KMS-11 (cell line): ENCODE measurements around the gene TEX2.
"Not testable (repeated sequence)": the region's sequence is repeated elsewhere in the genome, so short reads cannot be mapped to it uniquely, and the experiment has no call there.

ENCODE experiments used
- H2AFZ ChIP-seq: fragments of 200-600 bp; sonication (generic); 2 replicates; pipeline ENCODE4 v1.6.1; 2016; ENCODE audit warnings: antibody characterized with exemption, mixed run types, low read depth
- H3K27ac ChIP-seq: fragments of 200-600 bp; sonication (generic); 2 replicates; pipeline ENCODE4 v1.6.1; 2016; ENCODE audit warnings: mild to moderate bottlenecking, mixed run types
- H3K27me3 ChIP-seq: fragments of 200-600 bp; sonication (generic); 2 replicates; pipeline ENCODE4 v1.6.1; 2017; ENCODE audit warnings: mild to moderate bottlenecking, low read depth, mixed run types, moderate library complexity; ENCODE audit not compliant: insufficient read depth
- H3K36me3 ChIP-seq: fragments of 200-600 bp; sonication (generic); 2 replicates; pipeline ENCODE4 v1.6.1; 2017; ENCODE audit warnings: mild to moderate bottlenecking, mixed run types; ENCODE audit not compliant: insufficient read depth
- H3K4me1 ChIP-seq: fragments of 200-600 bp; sonication (generic); 2 replicates; pipeline ENCODE4 v1.6.1; 2016; ENCODE audit warnings: mild to moderate bottlenecking, low read depth, mixed run types; ENCODE audit not compliant: poor library complexity, severe bottlenecking
- H3K4me2 ChIP-seq: fragments of 200-600 bp; sonication (generic); 2 replicates; pipeline ENCODE4 v1.7.0; 2016; ENCODE audit warnings: mild to moderate bottlenecking, mixed run types
- H3K4me3 ChIP-seq: fragments of 200-600 bp; sonication (generic); IDR thresholded peaks from 2 replicates; pipeline ENCODE4 v1.6.1; 2017; ENCODE audit warnings: low read depth, low read length, mixed read lengths; ENCODE audit not compliant: insufficient read depth
- H3K79me2 ChIP-seq: fragments of 200-600 bp; sonication (generic); 2 replicates; pipeline ENCODE4 v1.6.1; 2016; ENCODE audit warnings: low read depth, mixed run types; ENCODE audit not compliant: insufficient read depth
- H3K9ac ChIP-seq: fragments of 200-600 bp; sonication (generic); 2 replicates; pipeline ENCODE4 v1.6.1; 2016; ENCODE audit warnings: mild to moderate bottlenecking, mixed run types
- H4K20me1 ChIP-seq: fragments of 200-600 bp; sonication (generic); 2 replicates; pipeline ENCODE4 v1.6.1; 2016; ENCODE audit warnings: mild to moderate bottlenecking, mixed run types; ENCODE audit not compliant: insufficient read depth
- TF ChIP-seq, protein P1 (sequence below): fragments of 200-600 bp; sonication (generic); conservative IDR thresholded peaks from 2 replicates; pipeline ENCODE4 v1.6.1; 2017; ENCODE audit warnings: low read depth, mild to moderate bottlenecking, antibody characterized with exemption, low read length, moderate library complexity, mixed read lengths

TEX2 gene

DNA sequence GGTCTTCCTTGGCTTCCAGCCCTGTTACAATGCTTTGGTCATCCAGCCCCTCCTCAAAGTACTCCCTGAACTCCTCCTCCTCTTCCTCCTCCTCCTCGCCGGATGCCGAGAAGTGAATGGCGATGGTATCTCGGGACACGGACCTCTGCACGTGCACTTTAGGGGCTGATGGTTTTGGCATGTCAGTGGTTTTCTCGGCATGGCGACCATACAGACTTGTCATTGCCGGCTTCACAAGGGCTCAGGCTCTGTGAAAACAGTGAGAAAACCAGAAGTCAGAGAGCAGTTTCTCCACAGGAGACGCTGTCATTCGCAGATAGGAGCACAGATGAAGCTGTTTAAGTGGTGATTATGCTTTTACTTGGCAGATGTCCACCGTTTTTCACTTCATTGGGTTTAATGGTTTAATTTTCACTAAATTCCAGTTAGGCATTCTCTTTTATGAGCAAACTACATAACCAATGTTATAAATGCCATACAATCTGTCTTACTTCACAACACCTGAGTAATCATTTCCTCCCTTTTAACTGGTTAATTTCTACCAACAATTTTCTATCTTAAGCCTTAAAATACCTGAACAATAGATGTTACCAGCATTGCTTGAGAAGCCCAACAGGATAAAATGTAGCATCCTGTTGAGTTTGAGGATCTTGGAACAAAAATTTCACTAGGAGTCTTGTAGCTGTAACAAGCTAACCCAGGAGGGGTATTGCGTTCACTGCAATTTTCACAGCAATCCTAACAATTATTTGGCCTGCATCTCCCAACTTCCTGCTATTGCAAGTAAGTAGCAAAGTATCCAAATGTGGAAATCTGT lies 48.9 kb downstream of the TEX2 start:
- Histone ChIP-seq H3K4me1 (no peaks in the 10 kb centered on the region), H3K9ac (no peak overlapping the region), H3K36me3 (no peaks in the 10 kb centered on the region; the same call in 1 of the 2 replicates), H2AFZ (no peak overlapping the region), H3K79me2 (no peaks in the 10 kb centered on the region; the same call in none of the 2 replicates), H3K27ac (no peak overlapping the region), H4K20me1 (no peaks in the 10 kb centered on the region), H3K4me3 (no peak overlapping the region), H3K4me2 (no peak overlapping the region), H3K27me3 (no peaks in the 10 kb centered on the region)
- TF ChIP-seq, protein P1, sequence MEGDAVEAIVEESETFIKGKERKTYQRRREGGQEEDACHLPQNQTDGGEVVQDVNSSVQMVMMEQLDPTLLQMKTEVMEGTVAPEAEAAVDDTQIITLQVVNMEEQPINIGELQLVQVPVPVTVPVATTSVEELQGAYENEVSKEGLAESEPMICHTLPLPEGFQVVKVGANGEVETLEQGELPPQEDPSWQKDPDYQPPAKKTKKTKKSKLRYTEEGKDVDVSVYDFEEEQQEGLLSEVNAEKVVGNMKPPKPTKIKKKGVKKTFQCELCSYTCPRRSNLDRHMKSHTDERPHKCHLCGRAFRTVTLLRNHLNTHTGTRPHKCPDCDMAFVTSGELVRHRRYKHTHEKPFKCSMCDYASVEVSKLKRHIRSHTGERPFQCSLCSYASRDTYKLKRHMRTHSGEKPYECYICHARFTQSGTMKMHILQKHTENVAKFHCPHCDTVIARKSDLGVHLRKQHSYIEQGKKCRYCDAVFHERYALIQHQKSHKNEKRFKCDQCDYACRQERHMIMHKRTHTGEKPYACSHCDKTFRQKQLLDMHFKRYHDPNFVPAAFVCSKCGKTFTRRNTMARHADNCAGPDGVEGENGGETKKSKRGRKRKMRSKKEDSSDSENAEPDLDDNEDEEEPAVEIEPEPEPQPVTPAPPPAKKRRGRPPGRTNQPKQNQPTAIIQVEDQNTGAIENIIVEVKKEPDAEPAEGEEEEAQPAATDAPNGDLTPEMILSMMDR: no peak

DNA sequence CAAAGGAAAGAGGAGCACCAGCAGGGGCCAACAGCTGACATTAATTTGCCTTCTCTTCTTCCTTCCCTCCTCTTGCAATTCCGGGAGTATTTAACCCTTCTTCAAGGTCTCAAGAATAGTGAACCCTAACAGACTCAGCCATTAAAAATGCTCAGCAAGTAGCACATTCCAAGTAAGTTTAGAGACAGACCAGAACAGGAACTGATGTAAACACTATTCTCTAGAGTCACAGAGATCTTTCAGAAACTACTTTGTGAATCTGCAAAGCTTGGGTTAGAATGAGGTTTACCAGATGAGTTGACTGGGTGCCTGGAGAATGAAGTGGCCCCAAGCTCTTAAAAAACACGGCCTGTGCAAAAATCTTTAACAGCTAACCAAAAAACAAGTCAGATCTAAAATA lies 50.9 kb downstream of the TEX2 start:
- H3K9ac ChIP-seq: no peak overlapping the region
- no peaks in the 10 kb centered on the region for H3K27me3 ChIP-seq
- H2AFZ ChIP-seq: no peak overlapping the region
- H3K36me3 ChIP-seq: no peaks in the 10 kb centered on the region; the same call in 1 of the 2 replicates
- TF ChIP-seq, protein P1: no peak
- H3K4me1 ChIP-seq: no peaks in the 10 kb centered on the region
- H3K79me2 ChIP-seq: no peaks in the 10 kb centered on the region; the same call in 1 of the 2 replicates
- no peaks in the 10 kb centered on the region for H4K20me1 ChIP-seq
- H3K4me2 ChIP-seq: no peak overlapping the region
- no peak overlapping the region for H3K4me3 ChIP-seq
- H3K27ac ChIP-seq: no peak overlapping the region

DNA sequence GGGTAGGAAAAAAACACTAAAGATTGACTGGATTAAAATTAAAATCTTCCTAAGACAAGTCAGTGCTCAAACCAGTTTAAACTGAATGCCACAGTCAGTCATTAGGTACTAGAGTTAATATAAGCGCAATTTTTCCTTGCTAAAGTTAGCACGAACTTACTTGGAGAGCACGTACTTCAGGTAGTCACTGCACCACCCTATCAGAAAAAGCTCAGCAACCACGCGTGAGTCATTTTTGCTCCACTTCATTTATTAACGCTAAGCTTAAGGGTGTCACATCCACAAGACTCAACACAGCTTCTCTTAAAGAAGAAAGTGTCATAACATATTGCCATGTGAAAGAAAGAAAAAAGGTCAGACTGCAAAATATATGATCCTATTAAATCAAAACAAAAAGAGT lies 53.1 kb downstream of the TEX2 start:
- Histone ChIP-seq H3K4me3 (no peak overlapping the region), H3K4me2 (no peak overlapping the region), H2AFZ (no peak overlapping the region), H4K20me1 (no peaks in the 10 kb centered on the region), H3K79me2 (no peaks in the 10 kb centered on the region), H3K27ac (no peak overlapping the region), H3K4me1 (no peaks in the 10 kb centered on the region), H3K9ac (no peak overlapping the region), H3K36me3 (no peaks in the 10 kb centered on the region; the same call in 1 of the 2 replicates), H3K27me3 (no peaks in the 10 kb centered on the region)
- TF ChIP-seq, protein P1: no peak

DNA sequence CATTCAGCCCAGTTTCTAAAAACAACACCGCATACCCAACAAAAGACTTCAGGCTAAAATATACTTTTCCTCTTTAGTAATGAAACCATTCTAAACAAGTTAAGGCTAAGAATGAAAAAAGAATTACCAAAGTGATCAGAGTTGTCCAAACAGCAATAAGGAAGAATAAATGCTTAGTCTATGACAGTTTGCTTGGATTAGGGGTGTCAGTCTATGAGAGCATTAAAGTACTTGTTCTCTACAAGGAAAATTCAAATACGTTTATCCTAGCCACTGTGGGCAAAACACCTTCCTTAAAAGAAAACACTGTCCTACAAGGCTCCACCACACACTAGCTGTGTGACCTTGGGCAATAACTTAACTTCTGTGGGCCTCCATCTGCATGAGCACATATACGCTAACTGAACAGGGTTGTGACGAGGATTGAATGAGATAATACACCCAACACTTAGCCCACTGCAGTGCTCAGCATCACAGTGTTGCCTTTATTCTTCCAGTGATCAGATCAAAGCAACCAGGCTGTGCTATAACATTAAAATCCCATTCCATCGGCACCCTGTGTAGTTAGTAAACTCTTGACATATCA lies 53.6 kb downstream of the TEX2 start:
- Histone ChIP-seq H2AFZ (no peak overlapping the region), H3K79me2 (no peaks in the 10 kb centered on the region), H3K4me1 (peaks cover 3% of the 10 kb centered on the region), H3K4me2 (no peak overlapping the region), H3K4me3 (no peak overlapping the region), H3K36me3 (no peaks in the 10 kb centered on the region; the same call in 1 of the 2 replicates), H4K20me1 (no peaks in the 10 kb centered on the region), H3K27me3 (no peaks in the 10 kb centered on the region), H3K27ac (no peak overlapping the region), H3K9ac (no peak overlapping the region)
- TF ChIP-seq, protein P1: no peak

DNA sequence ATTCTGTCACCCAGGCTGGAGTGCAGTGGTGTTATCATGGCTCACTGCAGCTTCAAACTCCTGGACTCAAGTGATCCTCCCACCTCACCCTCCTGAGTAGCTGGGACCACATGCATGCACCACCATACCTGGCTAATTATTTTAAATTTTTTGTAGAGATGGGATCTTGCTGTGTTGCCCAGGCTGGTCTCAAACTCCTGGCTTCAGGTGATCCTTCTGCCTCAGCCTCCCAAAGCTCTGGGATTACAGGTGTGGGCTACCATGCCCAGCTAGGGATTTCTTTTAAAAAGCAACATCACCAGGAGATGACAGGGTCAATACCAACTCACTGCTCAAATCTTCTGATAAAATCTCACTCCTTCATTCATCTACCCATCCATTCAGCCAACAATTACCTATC lies 54.4 kb downstream of the TEX2 start:
- not testable (repeated sequence) for H3K36me3 ChIP-seq, H3K9ac ChIP-seq, H3K27me3 ChIP-seq, H3K27ac ChIP-seq, H3K4me2 ChIP-seq, H4K20me1 ChIP-seq, H3K4me3 ChIP-seq, H3K79me2 ChIP-seq, H2AFZ ChIP-seq
- peaks cover 11% of the 10 kb centered on the region for H3K4me1 ChIP-seq
